Memory B cell (primary cell): Measurements from ENCODE around the gene PPP1R9A.

ENCODE experiments used
- ATAC-seq: fragments of 150-1000 bp; cut with Tn5 transposase; 2 replicates; pipeline ENCODE4 v1.10.0; 2021; ENCODE audit warnings: low read depth, mild to moderate bottlenecking, moderate library complexity
- DNase-seq, 2 donors: peaks; one replicate each; pipeline ENCODE4 v3.0.0; 2022; ENCODE audit warnings: low spot score in 2 of 2
- H3K27ac Mint-ChIP-seq: one replicate; pipeline ENCODE4 v1.8.0; 2022; ENCODE audit warnings: mild to moderate bottlenecking, moderate library complexity, mixed read lengths
- H3K27me3 Mint-ChIP-seq: one replicate; pipeline ENCODE4 v1.8.0; 2022; ENCODE audit warnings: mixed read lengths
- H3K36me3 Mint-ChIP-seq: one replicate; pipeline ENCODE4 v1.8.0; 2022; ENCODE audit warnings: mild to moderate bottlenecking, mixed read lengths
- H3K4me1 Mint-ChIP-seq: one replicate; pipeline ENCODE4 v1.8.0; 2022; ENCODE audit warnings: mixed read lengths
- H3K4me3 Mint-ChIP-seq: one replicate; pipeline ENCODE4 v1.8.0; 2022; ENCODE audit warnings: mild to moderate bottlenecking, moderate library complexity, mixed read lengths
- H3K9me3 Mint-ChIP-seq: one replicate; pipeline ENCODE4 v1.8.0; 2022; ENCODE audit warnings: mixed read lengths

Gene PPP1R9A

DNA sequence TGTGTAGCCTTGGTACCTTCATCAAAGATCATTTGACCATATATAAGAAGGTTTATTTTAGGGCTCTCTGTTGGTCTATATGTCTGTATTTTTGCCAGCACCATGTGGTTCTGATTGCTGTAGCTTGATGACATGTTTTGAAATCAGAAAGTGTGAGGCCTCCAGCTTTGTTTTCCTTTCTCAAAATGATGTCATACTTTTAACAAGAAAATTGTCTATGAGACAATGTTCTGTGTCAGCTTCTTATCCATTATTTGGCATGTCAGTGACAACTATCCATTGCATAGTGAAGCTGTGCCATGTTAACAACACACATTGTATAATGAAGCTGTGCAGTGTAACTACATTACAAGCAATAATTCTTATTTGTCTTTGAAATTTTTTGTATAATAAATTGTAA, 9.1 kb upstream of the PPP1R9A start:
- Mint-ChIP-seq H3K27ac (no peak overlapping the region), H3K4me1 (no peaks in the 10 kb centered on the region), H3K36me3 (no peaks in the 10 kb centered on the region), H3K27me3 (peaks cover 2% of the 10 kb centered on the region), H3K9me3 (no peaks in the 10 kb centered on the region), H3K4me3 (no peak overlapping the region)
- ATAC-seq (no peak), DNase-seq (no peak)

DNA sequence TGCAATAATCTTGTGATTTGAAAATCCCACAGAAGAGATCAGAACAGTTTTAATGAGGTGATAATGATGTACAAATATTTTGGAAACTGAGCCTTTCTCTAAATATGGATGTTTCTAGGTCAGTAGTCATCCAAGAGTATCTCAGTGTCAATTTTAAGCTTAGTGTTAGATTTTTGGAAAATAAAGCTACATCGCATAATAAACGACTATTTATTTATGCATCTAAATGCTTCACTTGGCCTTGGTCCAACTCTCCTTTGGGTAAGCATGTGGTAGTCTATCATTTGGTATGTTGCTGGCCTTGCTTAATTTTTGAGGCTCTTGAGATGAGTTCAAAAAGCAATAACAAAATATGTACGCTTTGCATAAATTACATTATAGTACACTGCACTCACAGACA, 5.4 kb upstream of the PPP1R9A start:
- Mint-ChIP-seq H3K27ac (no peak overlapping the region), H3K9me3 (no peaks in the 10 kb centered on the region), H3K36me3 (no peaks in the 10 kb centered on the region), H3K4me1 (no peaks in the 10 kb centered on the region), H3K4me3 (no peak overlapping the region), H3K27me3 (peaks cover 2% of the 10 kb centered on the region)
- DNase-seq (no peak), ATAC-seq (no peak)

DNA sequence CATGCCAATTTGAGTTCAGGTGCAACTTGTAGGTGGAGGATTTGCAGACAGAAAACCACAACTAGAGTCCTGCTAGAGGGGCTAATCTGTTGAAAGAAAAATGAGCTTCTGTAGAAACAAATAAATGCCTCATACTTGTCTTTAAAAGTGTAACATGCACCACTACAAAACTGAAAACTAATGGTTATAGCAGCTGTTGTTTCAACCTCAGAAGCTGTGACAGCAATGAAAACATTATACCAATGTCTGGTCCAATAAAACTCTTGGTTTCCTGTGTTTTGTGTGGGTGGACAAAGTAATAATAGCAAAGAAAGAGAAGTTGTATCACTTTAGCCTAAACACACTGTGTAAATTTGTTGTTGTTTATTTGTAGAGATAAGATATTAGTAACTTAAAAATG, 3.4 kb upstream of the PPP1R9A start:
- H3K27ac Mint-ChIP-seq: no peak overlapping the region
- no peak overlapping the region for H3K4me3 Mint-ChIP-seq
- peaks cover 7% of the 10 kb centered on the region for H3K4me1 Mint-ChIP-seq
- H3K9me3 Mint-ChIP-seq: no peaks in the 10 kb centered on the region
- H3K36me3 Mint-ChIP-seq: no peaks in the 10 kb centered on the region
- DNase-seq: no peak
- H3K27me3 Mint-ChIP-seq: peaks cover 3% of the 10 kb centered on the region
- no peak for ATAC-seq

GRCh38 chr7:94904982-94905381, 2.4 kb upstream of the PPP1R9A start:
- H3K4me1 Mint-ChIP-seq: peaks cover 7% of the 10 kb centered on the region
- DNase-seq (no peak), ATAC-seq (no peak)
- no peak overlapping the region for H3K27ac Mint-ChIP-seq
- no peaks in the 10 kb centered on the region for H3K9me3 Mint-ChIP-seq
- H3K36me3 Mint-ChIP-seq: no peaks in the 10 kb centered on the region
- H3K4me3 Mint-ChIP-seq: no peak overlapping the region
- H3K27me3 Mint-ChIP-seq: peaks cover 10% of the 10 kb centered on the region

- no peak for ATAC-seq
- Mint-ChIP-seq H3K27me3 (peaks cover 14% of the 10 kb centered on the region), H3K4me3 (no peak overlapping the region), H3K27ac (no peak overlapping the region), H3K4me1 (peaks cover 7% of the 10 kb centered on the region), H3K36me3 (no peaks in the 10 kb centered on the region), H3K9me3 (no peaks in the 10 kb centered on the region)
- no peak for DNase-seq
Observed at GRCh38 chr7:94906065-94906851, 1.1 kb upstream of the PPP1R9A start.

DNA sequence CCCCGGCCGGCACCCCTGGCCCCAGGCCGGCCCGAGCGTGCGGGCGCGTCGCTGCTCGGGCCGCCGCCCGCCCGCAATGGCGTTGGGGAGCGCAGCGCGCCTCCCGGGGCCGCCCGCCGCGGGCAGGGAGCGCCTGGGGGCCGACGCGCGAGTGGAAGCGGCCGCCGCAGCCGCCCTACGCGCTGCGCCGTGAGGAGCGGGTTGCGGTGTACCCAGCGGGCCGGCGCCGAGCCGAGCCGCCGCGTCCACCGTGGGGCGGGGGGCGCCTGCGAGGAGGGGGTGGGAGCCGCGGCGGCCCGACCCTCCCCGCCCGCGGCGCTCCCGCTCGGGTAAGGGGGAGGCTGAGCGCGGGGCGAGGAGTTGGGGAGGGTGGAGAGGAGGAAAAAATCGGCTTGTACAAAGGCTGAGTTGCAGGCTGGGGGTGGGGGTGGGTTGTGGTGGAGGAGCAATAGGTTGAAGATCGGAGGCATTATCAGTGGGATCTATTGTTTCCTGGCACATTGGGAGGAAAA, 473 bp downstream of the PPP1R9A start:
- ATAC-seq: peak; percentile 69
- DNase-seq: no peak
- H3K4me3 Mint-ChIP-seq: peak overlapping the region; percentile 72
- peaks cover 7% of the 10 kb centered on the region for H3K4me1 Mint-ChIP-seq
- H3K9me3 Mint-ChIP-seq: no peaks in the 10 kb centered on the region
- no peaks in the 10 kb centered on the region for H3K36me3 Mint-ChIP-seq
- H3K27ac Mint-ChIP-seq: no peak overlapping the region
- peaks cover 14% of the 10 kb centered on the region for H3K27me3 Mint-ChIP-seq

GRCh38 chr7:94908323-94909178, 1.2 kb downstream of the PPP1R9A start:
- H3K36me3 Mint-ChIP-seq: no peaks in the 10 kb centered on the region
- DNase-seq: no peak
- H3K27me3 Mint-ChIP-seq: peaks cover 12% of the 10 kb centered on the region
- H3K27ac Mint-ChIP-seq: no peak overlapping the region
- ATAC-seq: peak; percentile 14
- H3K4me1 Mint-ChIP-seq: peaks cover 7% of the 10 kb centered on the region
- H3K4me3 Mint-ChIP-seq: peak overlapping the region; percentile 72
- no peaks in the 10 kb centered on the region for H3K9me3 Mint-ChIP-seq

- Mint-ChIP-seq H3K4me1 (peaks cover 7% of the 10 kb centered on the region), H3K4me3 (no peak overlapping the region), H3K36me3 (no peaks in the 10 kb centered on the region), H3K9me3 (no peaks in the 10 kb centered on the region), H3K27ac (no peak overlapping the region), H3K27me3 (peaks cover 12% of the 10 kb centered on the region)
- ATAC-seq: no peak
- DNase-seq: no peak
Observed at GRCh38 chr7:94909179-94909466, 1.7 kb downstream of the PPP1R9A start.

- Mint-ChIP-seq H3K4me3 (no peak overlapping the region), H3K27ac (no peak overlapping the region), H3K36me3 (no peaks in the 10 kb centered on the region), H3K9me3 (no peaks in the 10 kb centered on the region), H3K27me3 (peaks cover 12% of the 10 kb centered on the region), H3K4me1 (peaks cover 7% of the 10 kb centered on the region)
- DNase-seq (no peak), ATAC-seq (no peak)
Observed at GRCh38 chr7:94912085-94912484, 4.7 kb downstream of the PPP1R9A start.

- DNase-seq: no peak
- Mint-ChIP-seq H3K27ac (no peak overlapping the region), H3K4me1 (peaks cover 3% of the 10 kb centered on the region), H3K4me3 (no peak overlapping the region), H3K36me3 (no peaks in the 10 kb centered on the region), H3K27me3 (peaks cover 12% of the 10 kb centered on the region), H3K9me3 (no peaks in the 10 kb centered on the region)
- no peak for ATAC-seq
Observed at GRCh38 chr7:94913391-94913790, 6.0 kb downstream of the PPP1R9A start.

DNA sequence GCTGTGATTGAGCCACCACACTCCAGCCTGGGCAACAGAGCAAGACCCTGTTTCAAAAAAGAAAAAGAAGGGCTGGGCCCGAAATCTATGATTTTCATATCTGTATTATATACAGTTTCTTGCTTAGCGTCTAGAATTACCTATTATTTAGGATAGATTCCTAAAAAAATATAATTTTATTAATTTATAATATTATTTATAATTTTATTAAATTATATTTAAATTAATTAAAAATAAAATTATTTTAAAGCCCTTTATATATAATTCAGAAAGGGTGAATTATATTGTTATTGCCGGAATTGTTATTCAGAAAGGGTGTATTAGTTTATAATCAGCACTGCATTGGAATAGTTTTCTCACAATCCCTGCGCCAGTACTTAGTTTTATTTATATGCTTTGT, 14.5 kb downstream of the PPP1R9A start:
- no peak for ATAC-seq
- Mint-ChIP-seq H3K27me3 (peaks cover 4% of the 10 kb centered on the region), H3K4me3 (no peak overlapping the region), H3K36me3 (no peaks in the 10 kb centered on the region), H3K9me3 (no peaks in the 10 kb centered on the region), H3K4me1 (peaks cover 9% of the 10 kb centered on the region), H3K27ac (no peak overlapping the region)
- DNase-seq: no peak

DNA sequence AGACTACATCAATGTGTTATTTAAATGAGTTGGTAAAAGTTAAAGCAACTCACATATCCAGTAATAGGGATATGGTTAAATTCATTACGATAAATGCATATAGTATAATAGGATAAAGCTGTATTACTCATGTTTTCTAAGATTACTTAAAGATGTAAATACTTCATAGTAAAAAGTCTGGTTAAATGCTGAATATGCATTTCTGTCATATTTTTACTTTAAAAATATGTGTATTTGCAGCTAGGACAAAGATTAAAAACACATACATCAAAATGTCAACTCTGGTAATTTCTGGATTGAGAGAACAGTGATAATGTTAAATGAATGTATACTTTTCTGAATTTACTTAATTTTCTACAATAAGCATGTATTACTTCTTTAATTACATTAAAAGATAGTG, 15.1 kb downstream of the PPP1R9A start:
- no peak for DNase-seq
- H3K4me1 Mint-ChIP-seq: peaks cover 9% of the 10 kb centered on the region
- H3K9me3 Mint-ChIP-seq: no peaks in the 10 kb centered on the region
- H3K4me3 Mint-ChIP-seq: no peak overlapping the region
- H3K27ac Mint-ChIP-seq: no peak overlapping the region
- no peak for ATAC-seq
- peaks cover 4% of the 10 kb centered on the region for H3K27me3 Mint-ChIP-seq
- H3K36me3 Mint-ChIP-seq: no peaks in the 10 kb centered on the region

DNA sequence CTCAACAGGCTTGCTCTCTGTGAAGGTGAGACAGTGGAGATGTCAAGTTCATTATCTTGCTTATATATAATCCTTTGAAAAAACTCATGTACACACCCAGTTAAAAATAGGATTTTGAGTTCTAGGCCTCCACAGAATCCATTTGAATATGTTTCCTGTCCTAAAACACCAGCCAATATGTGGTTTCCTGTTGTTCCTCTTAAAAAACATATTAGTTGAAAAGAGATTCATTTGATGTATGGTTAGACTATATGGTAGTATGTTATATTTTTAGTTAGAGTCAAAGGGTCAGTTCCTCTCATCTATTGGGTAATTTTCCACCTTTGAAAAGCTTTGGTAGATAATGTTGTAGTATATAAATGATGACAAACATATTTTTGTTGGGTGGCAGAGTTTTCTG, 16.0 kb downstream of the PPP1R9A start:
- Mint-ChIP-seq H3K27me3 (peaks cover 4% of the 10 kb centered on the region), H3K36me3 (no peaks in the 10 kb centered on the region), H3K4me1 (peaks cover 9% of the 10 kb centered on the region), H3K27ac (peak overlapping the region; percentile 35), H3K4me3 (no peak overlapping the region), H3K9me3 (no peaks in the 10 kb centered on the region)
- DNase-seq (no peak), ATAC-seq (no peak)

- H3K9me3 Mint-ChIP-seq: no peaks in the 10 kb centered on the region
- no peaks in the 10 kb centered on the region for H3K36me3 Mint-ChIP-seq
- no peak overlapping the region for H3K4me3 Mint-ChIP-seq
- DNase-seq (no peak), ATAC-seq (no peak)
- H3K27me3 Mint-ChIP-seq: peaks cover 5% of the 10 kb centered on the region
- peaks cover 5% of the 10 kb centered on the region for H3K4me1 Mint-ChIP-seq
- H3K27ac Mint-ChIP-seq: no peak overlapping the region
Observed at GRCh38 chr7:94928168-94928707, 20.8 kb downstream of the PPP1R9A start.
